H9 (cell line): ENCODE measurements around the gene GCK. TPM values are rescaled to one million over a fixed set of nuclear protein-coding genes. Genes with fewer than 3 reads are reported as not detected.

Source experiments
- DNase-seq: peaks from one replicate; pipeline ENCODE4 v3.0.0-alpha.2; 2017
- H2AFZ ChIP-seq: one replicate; pipeline ENCODE4 v1.6.1; 2013; ENCODE audit warnings: mild to moderate bottlenecking, low read length, control low read depth, moderate library complexity
- H2AK5ac ChIP-seq: 2 replicates; pipeline ENCODE4 v1.6.1; 2013; ENCODE audit warnings: low read length, control low read depth, mixed read lengths; ENCODE audit not compliant: insufficient read length
- H2BK120ac ChIP-seq: one replicate; pipeline ENCODE4 v1.6.1; 2013; ENCODE audit warnings: low read depth, mild to moderate bottlenecking, low read length, control low read depth, inconsistent platforms; ENCODE audit not compliant: poor library complexity, severe bottlenecking
- H2BK12ac ChIP-seq: 2 replicates; pipeline ENCODE4 v1.6.1; 2013; ENCODE audit warnings: low read length, control low read depth, mixed read lengths, low read depth; ENCODE audit not compliant: insufficient read length
- H2BK15ac ChIP-seq: 2 replicates; pipeline ENCODE4 v1.6.1; 2013; ENCODE audit warnings: low read depth, low read length, control low read depth
- H2BK20ac ChIP-seq: one replicate; pipeline ENCODE4 v1.6.1; 2013; ENCODE audit warnings: low read depth, mild to moderate bottlenecking, low read length, control low read depth, inconsistent platforms; ENCODE audit not compliant: poor library complexity, severe bottlenecking
- H2BK5ac ChIP-seq: 2 replicates; pipeline ENCODE4 v1.6.1; 2013; ENCODE audit warnings: low read length, control low read depth, mixed read lengths; ENCODE audit not compliant: insufficient read length
- H3K14ac ChIP-seq: 2 replicates; pipeline ENCODE4 v1.6.1; 2013; ENCODE audit warnings: low read length, control low read depth; ENCODE audit not compliant: insufficient read depth
- H3K18ac ChIP-seq: 2 replicates; pipeline ENCODE4 v1.6.1; 2013; ENCODE audit warnings: low read depth, mild to moderate bottlenecking, mixed read lengths, low read length, control low read depth; ENCODE audit not compliant: insufficient read length
- H3K23ac ChIP-seq: 2 replicates; pipeline ENCODE4 v1.6.1; 2013; ENCODE audit warnings: low read length, control low read depth, mixed read lengths, low read depth; ENCODE audit not compliant: insufficient read length
- H3K23me2 ChIP-seq: 2 replicates; pipeline ENCODE4 v1.6.1; 2013; ENCODE audit warnings: low read depth, mild to moderate bottlenecking, mixed read lengths, low read length, control low read depth; ENCODE audit not compliant: insufficient read length, poor library complexity, severe bottlenecking
- H3K27ac ChIP-seq: 2 replicates; pipeline ENCODE4 v1.5.1; 2013; ENCODE audit warnings: low read length, control low read depth, mixed read lengths, low read depth; ENCODE audit not compliant: insufficient read length
- H3K27me3 ChIP-seq: 2 replicates; pipeline ENCODE4 v1.6.1; 2013; ENCODE audit warnings: low read length, control low read depth, inconsistent platforms; ENCODE audit not compliant: insufficient read depth
- H3K4ac ChIP-seq: 2 replicates; pipeline ENCODE4 v1.6.1; 2013; ENCODE audit warnings: low read depth, mild to moderate bottlenecking, control low read depth, inconsistent platforms, low read length, moderate library complexity
- H3K4me1 ChIP-seq: 2 replicates; pipeline ENCODE4 v1.6.1; 2013; ENCODE audit warnings: low read length, control low read depth, inconsistent platforms; ENCODE audit not compliant: insufficient read depth
- H3K4me2 ChIP-seq: 2 replicates; pipeline ENCODE4 v1.6.1; 2013; ENCODE audit warnings: low read length, control low read depth, mixed read lengths; ENCODE audit not compliant: insufficient read length, insufficient read depth
- H3K56ac ChIP-seq: 2 replicates; pipeline ENCODE4 v1.6.1; 2013; ENCODE audit warnings: low read depth, mild to moderate bottlenecking, mixed read lengths, low read length, control low read depth; ENCODE audit not compliant: insufficient read length
- H3K79me1 ChIP-seq: 2 replicates; pipeline ENCODE4 v1.6.1; 2013; ENCODE audit warnings: low read depth, mild to moderate bottlenecking, moderate library complexity, low read length, control low read depth, inconsistent platforms; ENCODE audit not compliant: insufficient read depth, poor library complexity, severe bottlenecking
- H3K79me2 ChIP-seq: 2 replicates; pipeline ENCODE4 v1.6.1; 2013; ENCODE audit warnings: low read length, control low read depth, inconsistent platforms; ENCODE audit not compliant: insufficient read depth
- H3K9ac ChIP-seq: 2 replicates; pipeline ENCODE4 v1.6.1; 2013; ENCODE audit warnings: low read length, control low read depth, mixed read lengths; ENCODE audit not compliant: insufficient read length; ENCODE audit errors: extremely low read depth
- H3K9me3 ChIP-seq: one replicate; pipeline ENCODE4 v1.6.1; 2013; ENCODE audit warnings: low read depth, low read length, inconsistent platforms; ENCODE audit not compliant: control insufficient read depth
- H3T11ph ChIP-seq: one replicate; pipeline ENCODE4 v1.6.1; 2013; ENCODE audit warnings: mild to moderate bottlenecking, low read length, control low read depth, inconsistent platforms
- H4K20me1 ChIP-seq: one replicate; pipeline ENCODE4 v1.6.1; 2013; ENCODE audit not compliant: control insufficient read depth, insufficient read length, insufficient read depth
- H4K5ac ChIP-seq: 2 replicates; pipeline ENCODE4 v1.6.1; 2013; ENCODE audit warnings: low read depth, mild to moderate bottlenecking, mixed read lengths, low read length, control low read depth; ENCODE audit not compliant: insufficient read length
- H4K8ac ChIP-seq: replicated peaks from 2 replicates; pipeline ENCODE4 v1.6.1; 2013; ENCODE audit warnings: low read length, control low read depth, mixed read lengths, low read depth; ENCODE audit not compliant: insufficient read length
- H4K91ac ChIP-seq: 2 replicates; pipeline ENCODE4 v1.6.1; 2013; ENCODE audit warnings: low read depth, mild to moderate bottlenecking, moderate library complexity, mixed read lengths, low read length, control low read depth; ENCODE audit not compliant: insufficient read length
- H3K27ac Mint-ChIP-seq, 3 experiments: 2 replicates in 2 of 3; 3 replicates in 1 of 3; pipeline ENCODE4 v1.8.0; 2020 to 2021; ENCODE audit warnings: mixed read lengths in 3 of 3, mild to moderate bottlenecking in 1 of 3, moderate library complexity in 1 of 3
- H3K27me3 Mint-ChIP-seq: 2 replicates; pipeline ENCODE4 v1.8.0; 2021; ENCODE audit warnings: low read depth, mild to moderate bottlenecking, moderate library complexity, mixed read lengths
- H3K36me3 Mint-ChIP-seq, 3 experiments: 2 replicates in 2 of 3; 3 replicates in 1 of 3; pipeline ENCODE4 v1.8.0; 2020 to 2021; ENCODE audit warnings: low read depth in 3 of 3, mixed read lengths in 3 of 3; ENCODE audit not compliant: insufficient read depth in 1 of 3
- H3K4me1 Mint-ChIP-seq, 2 experiments: 2 replicates each; pipeline ENCODE4 v1.8.0; 2020; ENCODE audit warnings: mixed read lengths in 2 of 2
- H3K4me3 Mint-ChIP-seq, 2 experiments: 2 replicates in 1 of 2; 3 replicates in 1 of 2; pipeline ENCODE4 v1.8.0; 2020 to 2021; ENCODE audit warnings: mild to moderate bottlenecking in 2 of 2, mixed read lengths in 2 of 2, moderate library complexity in 1 of 2
- H3K9me3 Mint-ChIP-seq, 2 experiments: 2 replicates in 1 of 2; 3 replicates in 1 of 2; pipeline ENCODE4 v1.8.0; 2020; ENCODE audit warnings: mild to moderate bottlenecking in 2 of 2, mixed read lengths in 2 of 2, moderate library complexity in 1 of 2
- WGBS: extraction: QIAGEN DNeasy Blood & Tissue Kit; methylation state at CpG from one replicate; pipeline ENCODE4 v1.1.7; 2013; ENCODE audit warnings: missing lambda C conversion rate, low lambda C conversion rate, mixed read lengths; ENCODE audit not compliant: insufficient read length; ENCODE audit errors: extremely low coverage; 5-methylcytosine and 5-hydroxymethylcytosine counted together
- total RNA-seq: library from RNA; stranded (reverse); gene quantifications from 2 replicates; pipeline ENCODE4 v1.2.1, GENCODE V29; 2021
- TF ChIP-seq, protein P1 (sequence below): fragments of 200-600 bp; sonication (generic); conservative IDR thresholded peaks from 3 replicates; pipeline ENCODE4 v1.8.0; 2021; ENCODE audit warnings: antibody characterized with exemption, mild to moderate bottlenecking

GCK gene
- total RNA-seq, 1 experiment from 2014 or later: 0.98 TPM

DNA sequence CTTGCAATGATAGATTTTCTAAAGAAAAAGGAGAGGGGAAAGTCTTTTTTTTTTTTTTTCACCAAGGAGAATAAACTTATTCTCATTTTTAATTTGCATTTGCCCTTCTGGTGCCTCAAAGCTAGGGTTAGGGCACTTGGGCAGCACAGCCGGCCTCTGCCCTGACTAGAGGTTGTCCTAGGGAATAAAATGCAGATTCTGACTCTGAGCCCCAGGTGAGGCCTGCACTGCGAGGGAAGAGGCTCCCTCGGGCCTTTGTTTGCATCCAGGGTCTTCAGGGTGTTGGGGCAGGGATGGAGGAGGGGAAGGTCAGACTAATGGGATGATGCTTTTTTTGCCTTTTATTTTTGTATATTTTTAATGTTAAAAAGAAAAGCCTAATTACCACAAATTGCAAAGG, 55.9 kb downstream of the GCK start:
- peaks cover 64% of the 10 kb centered on the region for H3K27me3 Mint-ChIP-seq
- Histone ChIP-seq H3K4me2 (no peak overlapping the region), H3K27me3 (no peaks in the 10 kb centered on the region; the same call in 1 of the 2 replicates), H2BK15ac (no peak overlapping the region), H3K27ac (no peak overlapping the region), H2BK20ac (no peak overlapping the region), H4K91ac (no peak overlapping the region), H4K8ac (no peak overlapping the region), H3K4me1 (no peaks in the 10 kb centered on the region; the same call in 1 of the 2 replicates), H3K79me1 (no peaks in the 10 kb centered on the region), H3K23me2 (no peaks in the 10 kb centered on the region), H2BK120ac (no peak overlapping the region), H3K18ac (no peak overlapping the region), H2AFZ (no peak overlapping the region), H3K79me2 (no peaks in the 10 kb centered on the region), H3K9me3 (no peaks in the 10 kb centered on the region), H3K14ac (no peak overlapping the region), H3K4ac (no peak overlapping the region), H4K5ac (no peak overlapping the region), H2BK5ac (no peak overlapping the region), H3K23ac (no peak overlapping the region), H3K9ac (no peak overlapping the region), H3T11ph (no peak overlapping the region), H2AK5ac (no peak overlapping the region), H2BK12ac (no peak overlapping the region), H4K20me1 (no peaks in the 10 kb centered on the region), H3K56ac (no peak overlapping the region)
- no peaks in the 10 kb centered on the region; a peak in 1 of 5 replicates for H3K9me3 Mint-ChIP-seq
- H3K36me3 Mint-ChIP-seq: no peaks in the 10 kb centered on the region
- peaks cover 12 to 22% of the 10 kb centered on the region in 2 experiments for H3K4me1 Mint-ChIP-seq
- TF ChIP-seq, protein P1, sequence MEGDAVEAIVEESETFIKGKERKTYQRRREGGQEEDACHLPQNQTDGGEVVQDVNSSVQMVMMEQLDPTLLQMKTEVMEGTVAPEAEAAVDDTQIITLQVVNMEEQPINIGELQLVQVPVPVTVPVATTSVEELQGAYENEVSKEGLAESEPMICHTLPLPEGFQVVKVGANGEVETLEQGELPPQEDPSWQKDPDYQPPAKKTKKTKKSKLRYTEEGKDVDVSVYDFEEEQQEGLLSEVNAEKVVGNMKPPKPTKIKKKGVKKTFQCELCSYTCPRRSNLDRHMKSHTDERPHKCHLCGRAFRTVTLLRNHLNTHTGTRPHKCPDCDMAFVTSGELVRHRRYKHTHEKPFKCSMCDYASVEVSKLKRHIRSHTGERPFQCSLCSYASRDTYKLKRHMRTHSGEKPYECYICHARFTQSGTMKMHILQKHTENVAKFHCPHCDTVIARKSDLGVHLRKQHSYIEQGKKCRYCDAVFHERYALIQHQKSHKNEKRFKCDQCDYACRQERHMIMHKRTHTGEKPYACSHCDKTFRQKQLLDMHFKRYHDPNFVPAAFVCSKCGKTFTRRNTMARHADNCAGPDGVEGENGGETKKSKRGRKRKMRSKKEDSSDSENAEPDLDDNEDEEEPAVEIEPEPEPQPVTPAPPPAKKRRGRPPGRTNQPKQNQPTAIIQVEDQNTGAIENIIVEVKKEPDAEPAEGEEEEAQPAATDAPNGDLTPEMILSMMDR: no peak
- no peak overlapping the region; a peak in 1 of 7 replicates for H3K27ac Mint-ChIP-seq
- no CpG with 5 or more reads among the region's 3 CpGs for WGBS
- DNase-seq: no peak
- H3K4me3 Mint-ChIP-seq: no peak overlapping the region; a peak in 1 of 5 replicates
